Eye (tissue), 1 donor: ENCODE results near the gene ASTN1.

ENCODE experiments used
- DNase-seq: peaks from one replicate; pipeline ENCODE4 v3.0.0-alpha.2; 2015

Gene ASTN1

GRCh38 chr1:176869577-176869976 lies 294.9 kb downstream of the ASTN1 start:
- no peak for DNase-seq

GRCh38 chr1:176866011-176866714 lies 298.3 kb downstream of the ASTN1 start:
- DNase-seq: no peak

DNA sequence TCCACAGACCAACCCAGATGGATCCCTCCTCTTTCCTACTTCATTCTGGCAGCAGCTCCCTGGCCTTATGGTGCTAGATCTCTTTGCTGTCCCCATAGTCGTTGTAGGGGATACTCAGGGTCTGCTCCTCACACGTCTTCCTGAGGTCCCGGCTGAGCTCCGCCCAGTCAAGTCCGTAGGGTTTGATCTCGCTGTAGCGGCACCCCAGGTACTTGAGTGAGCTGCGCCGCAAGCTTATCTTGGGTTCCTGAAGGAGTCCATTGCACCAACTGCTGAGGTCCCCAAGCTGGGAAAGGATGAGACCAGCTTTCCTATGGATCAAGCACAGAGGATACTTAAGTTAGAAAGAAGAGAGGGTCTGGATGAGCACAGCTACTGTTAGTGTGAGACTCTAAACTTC lies 300.3 kb downstream of the ASTN1 start:
- no peak for DNase-seq

DNA sequence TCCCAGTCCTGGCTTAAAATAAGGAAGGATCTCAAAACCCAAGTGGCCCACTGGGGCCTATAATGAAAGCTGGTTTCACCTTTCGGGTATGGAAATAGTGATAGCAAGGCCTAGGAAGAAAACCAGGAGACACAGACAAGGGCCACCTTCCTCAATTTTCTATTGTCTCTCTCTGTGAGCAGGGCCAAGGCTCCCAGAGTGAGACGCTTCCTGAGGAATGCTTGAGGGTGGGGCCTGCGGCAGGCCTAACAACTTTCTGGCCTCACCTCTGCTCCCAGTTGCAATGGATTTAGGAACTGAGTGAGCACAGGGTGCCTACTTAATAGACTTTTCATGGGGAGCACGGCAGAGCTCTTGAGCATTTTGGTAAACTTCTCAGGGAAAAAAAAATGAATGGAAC lies 300.9 kb downstream of the ASTN1 start:
- DNase-seq: no peak

DNA sequence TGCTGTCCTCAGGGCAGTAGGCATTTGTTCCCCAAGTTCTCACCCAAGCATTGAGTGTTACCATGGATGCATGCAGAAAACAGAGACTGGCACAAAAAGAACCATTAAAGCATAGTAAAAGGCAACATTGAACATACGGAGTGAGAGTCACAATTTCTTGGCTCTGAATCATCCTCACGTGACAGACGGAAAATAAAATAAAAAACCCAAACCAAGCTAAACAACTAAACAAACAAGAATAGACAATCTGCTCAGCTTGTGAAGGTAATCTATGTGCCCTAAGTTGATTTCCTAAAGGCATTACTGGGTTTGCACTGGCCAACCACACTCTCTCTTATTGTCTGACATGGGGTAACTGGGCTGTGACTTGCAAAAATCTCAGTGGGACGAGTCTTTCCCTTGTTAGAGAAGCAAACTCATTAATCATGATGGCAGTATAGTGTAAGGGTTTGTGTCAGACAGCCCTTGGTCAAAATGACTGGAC lies 306.0 kb downstream of the ASTN1 start:
- no peak for DNase-seq

DNA sequence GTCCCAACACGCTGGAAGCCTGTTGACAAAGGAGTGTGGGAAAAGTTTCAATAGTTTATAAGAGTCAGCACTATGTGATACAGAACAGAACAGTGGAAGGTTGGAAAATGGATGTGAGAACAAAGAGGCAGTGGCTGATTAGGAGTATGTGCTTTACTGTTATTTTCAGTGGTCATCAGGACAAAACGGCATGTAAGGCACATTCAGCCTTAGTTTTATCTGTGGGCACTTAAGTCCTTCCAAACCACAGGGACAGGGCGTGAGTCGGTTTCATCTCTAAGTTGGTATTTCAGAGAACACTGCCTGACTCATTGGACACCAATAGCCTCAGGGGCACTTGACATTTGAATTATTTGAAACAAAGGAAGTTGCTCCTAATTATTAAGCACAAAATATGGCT lies 306.9 kb downstream of the ASTN1 start:
- DNase-seq: no peak

DNA sequence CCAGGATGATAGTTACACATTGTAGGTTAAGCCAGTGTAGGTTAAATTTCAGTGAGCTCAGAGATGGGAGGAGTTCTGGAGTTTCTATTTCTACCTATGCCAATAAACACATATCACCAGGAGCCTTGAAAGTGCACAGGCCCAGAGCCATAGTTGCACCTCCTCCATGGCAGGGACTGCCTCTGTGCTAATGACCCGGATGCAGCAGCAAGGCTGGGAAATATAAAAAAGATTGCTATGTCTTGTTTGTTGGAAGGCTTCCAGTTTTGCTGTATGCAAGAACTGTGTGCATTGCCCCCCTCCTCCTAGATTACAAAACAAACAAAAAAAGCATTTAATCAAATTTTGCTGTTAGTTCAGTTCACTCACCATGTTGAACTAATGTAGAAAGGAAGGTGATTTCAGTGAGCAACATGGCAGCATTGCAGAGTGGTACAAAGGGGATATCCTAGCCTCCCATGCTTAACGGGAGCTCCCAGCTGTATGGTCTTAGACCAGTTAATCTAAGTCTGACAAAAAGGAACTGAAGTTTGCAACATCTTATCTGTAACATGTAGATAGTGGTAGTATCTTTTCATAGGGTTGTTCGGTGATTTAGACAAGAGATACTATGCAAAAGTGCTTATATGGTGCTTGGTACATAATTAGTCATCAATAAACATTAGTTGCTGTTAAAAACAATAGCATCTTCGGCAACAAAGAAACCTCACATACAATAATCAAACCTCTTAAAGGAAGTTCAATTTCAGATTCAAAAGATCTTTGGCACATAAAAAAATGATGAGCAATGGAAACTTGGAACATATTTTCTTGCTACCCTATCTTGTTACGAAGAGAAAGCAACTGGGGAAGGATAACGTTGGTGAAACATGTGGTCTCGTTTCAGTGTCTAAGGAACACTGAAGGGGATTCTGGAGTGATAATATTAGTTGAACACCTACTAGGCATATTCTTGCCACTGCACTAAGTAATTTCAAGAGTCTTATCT lies 309.5 kb downstream of the ASTN1 start:
- DNase-seq: no peak

DNA sequence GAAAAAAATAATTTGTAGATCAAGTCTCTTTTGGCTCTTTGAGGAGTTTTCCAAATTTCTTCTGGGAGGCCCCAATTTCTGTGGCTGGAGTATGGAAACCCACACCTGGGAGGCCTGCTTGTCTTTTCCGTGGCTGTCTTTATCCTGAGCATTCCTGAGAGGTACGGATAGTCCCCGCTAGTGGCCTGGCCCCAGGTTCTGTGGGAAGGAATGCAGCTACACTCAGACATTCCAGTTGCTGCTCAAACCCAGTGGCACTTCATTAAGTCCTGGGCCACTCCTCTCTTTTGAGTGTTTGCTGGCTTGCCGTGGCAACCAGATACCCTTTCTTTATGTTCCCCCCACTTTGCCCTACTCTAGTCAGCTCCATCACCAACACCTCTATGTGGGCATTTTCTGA lies 310.4 kb downstream of the ASTN1 start:
- no peak for DNase-seq

- DNase-seq: no peak
Measured at GRCh38 chr1:176853503-176853902, 311.0 kb downstream of the ASTN1 start.

GRCh38 chr1:176852124-176852523 lies 312.4 kb downstream of the ASTN1 start:
- DNase-seq: no peak

- DNase-seq: no peak
Measured at GRCh38 chr1:176850871-176851270, 313.6 kb downstream of the ASTN1 start.

DNA sequence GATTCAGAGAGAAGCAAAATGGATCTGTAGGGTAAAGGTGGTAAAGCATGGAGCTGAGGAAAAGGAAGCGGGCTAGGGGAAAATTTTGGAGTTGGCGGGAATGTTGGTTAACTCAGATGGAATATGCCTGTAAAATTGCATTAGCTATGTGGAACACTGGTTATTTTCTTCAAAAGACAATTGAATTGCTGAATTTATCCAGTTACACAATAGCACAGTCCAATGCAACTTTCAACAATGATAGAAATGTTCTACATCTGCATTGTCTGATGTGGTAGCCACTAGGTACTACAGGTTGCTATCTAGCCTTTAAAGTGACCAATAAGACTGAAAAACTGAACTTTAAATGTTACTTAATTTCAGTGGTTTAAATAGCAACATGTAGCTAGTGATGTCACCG lies 315.2 kb downstream of the ASTN1 start:
- no peak for DNase-seq

- no peak for DNase-seq
Measured at GRCh38 chr1:176847052-176847451, 317.5 kb downstream of the ASTN1 start.

DNA sequence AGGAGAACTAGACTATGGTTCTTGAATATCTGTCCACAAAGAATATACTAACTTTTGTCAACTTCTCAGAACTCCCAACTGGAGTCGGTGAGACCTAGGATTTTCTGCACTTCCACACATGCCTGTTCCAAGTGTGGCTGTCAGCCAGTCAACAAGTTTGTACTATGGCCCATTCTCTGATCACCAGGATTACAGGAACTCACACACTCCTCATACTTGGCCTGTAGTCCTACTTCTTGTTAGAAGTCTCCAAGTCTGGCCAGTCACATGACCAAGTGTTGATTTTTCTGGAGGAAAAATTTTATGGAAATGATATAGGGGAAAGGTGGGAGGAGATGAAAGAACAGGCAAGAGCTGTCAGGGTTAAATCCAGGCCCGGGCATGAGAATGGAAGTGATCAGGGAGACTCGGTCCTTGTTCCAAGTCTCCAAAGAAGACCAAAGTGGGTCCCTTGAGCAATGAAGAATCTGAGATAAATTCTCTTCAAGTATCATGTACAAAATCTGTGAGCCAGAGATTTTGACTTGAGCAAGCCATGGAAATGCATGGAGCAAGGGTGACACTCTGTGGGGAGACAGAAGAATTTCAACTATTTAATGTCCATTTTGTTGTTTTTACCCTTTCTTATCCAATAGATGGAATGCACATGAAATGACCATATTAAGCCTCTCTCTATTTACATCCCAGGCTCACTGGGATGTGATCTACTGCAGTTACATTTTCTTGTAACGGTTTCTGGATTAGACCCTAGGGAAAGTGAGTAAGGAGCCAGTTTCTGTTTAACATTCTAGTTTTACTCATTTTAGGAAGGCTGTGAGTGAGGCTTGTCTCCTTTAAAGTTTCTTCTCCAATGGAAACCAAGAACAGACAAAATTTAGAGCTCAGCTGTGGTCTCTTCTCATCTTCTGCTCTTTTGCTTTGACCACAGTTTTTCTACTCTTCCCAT lies 320.9 kb downstream of the ASTN1 start:
- DNase-seq: peak; percentile 80

DNA sequence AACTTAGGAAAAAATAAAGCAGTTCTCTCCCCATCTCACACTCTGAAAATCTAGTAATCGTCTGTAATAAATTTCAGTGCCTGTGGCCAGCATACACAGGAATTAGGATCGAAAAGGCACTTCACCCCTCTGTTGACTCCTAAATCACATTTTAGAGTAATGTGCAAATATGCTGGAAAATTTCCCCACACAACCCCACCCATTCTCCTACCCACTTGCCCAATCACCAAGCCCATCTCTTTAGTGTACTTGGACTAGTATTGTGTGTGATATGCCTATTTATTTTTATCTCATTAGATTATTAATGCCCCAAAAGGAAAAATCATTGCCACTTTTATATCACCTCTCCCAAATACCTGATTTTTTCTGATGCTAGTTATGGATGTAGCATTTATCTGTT lies 323.3 kb downstream of the ASTN1 start:
- no peak for DNase-seq

GRCh38 chr1:176839216-176839615 lies 325.3 kb downstream of the ASTN1 start:
- DNase-seq: no peak

DNA sequence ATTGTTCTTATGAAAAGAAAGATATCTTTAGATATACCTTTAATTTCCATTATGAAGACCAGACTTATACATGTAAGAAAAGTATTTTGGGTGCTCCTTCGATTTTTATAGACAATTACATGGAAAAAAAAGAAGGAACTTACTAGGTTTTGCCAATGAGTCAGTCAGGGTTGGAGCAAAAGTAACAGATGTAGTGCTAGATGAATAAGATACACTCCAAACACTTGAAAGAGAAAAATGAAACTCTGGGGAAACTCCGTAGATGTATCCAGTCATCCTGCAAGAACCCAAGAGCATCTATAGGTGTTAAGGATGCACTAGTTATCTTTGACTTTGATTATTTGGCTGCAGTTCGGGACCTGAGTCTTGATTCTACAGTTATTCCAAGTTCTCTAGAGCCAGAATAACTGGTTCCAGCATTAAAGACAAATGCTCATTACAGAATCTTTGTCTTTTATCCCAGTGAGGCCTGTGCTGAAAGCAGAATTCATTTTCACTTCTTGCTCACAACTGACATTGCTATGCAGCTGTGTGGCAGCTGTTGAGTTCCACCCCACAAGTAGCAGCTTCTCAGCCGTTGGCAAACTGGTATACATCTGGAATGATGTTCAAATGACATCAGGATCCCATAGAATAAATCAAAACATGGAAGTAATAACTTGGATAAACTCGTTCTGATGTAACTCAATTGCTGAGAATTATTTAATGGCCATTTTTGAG lies 326.1 kb downstream of the ASTN1 start:
- peak; percentile 14 for DNase-seq

GRCh38 chr1:176837708-176838107 lies 326.8 kb downstream of the ASTN1 start:
- no peak for DNase-seq

DNA sequence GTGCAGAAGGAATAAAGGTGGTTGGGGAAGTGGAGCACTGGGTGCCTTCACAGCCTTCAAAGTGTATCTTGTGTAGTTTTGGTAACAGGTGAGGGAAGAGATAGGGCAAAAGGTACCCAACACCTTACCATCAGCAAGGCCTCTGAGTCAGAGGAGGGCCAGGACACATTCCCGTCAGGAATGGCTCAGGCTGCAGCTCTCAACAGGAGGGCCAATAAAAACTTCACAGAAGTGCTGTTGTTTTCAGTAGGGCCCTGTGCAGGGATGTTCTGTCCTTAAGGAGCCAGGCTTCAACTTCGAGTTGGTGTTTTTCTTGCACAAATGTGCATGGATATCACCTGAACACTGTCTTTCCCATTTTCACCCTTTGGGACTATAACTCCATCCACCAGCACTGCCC lies 333.4 kb downstream of the ASTN1 start:
- no peak for DNase-seq

GRCh38 chr1:176829261-176829660 lies 335.3 kb downstream of the ASTN1 start:
- DNase-seq: no peak

- DNase-seq: peak; percentile 17
Measured at GRCh38 chr1:176826265-176826664, 338.2 kb downstream of the ASTN1 start.

GRCh38 chr1:176820391-176821031 lies 344.0 kb downstream of the ASTN1 start:
- peak; percentile 49 for DNase-seq
